Breast epithelium (tissue), 3 donors: Measurements from ENCODE around the gene ANG.

Experiments used
- POLR2A ChIP-seq: fragments of 450-650 bp; IDR thresholded peaks from one replicate; pipeline ENCODE4 v1.6.1; 2016; ENCODE audit warnings: antibody characterized with exemption, mild to moderate bottlenecking, moderate library complexity
- TF ChIP-seq, protein P1 (sequence below), 3 donors: fragments of 450-650 bp; IDR thresholded peaks; one replicate each; pipeline ENCODE4 v1.5.1; 2016 to 2017; ENCODE audit warnings: antibody characterized with exemption in 3 of 3, mild to moderate bottlenecking in 3 of 3, moderate library complexity in 3 of 3

GRCh38 chr14:20645481-20645880, 43.1 kb upstream of the ANG start:
- TF ChIP-seq POLR2A: no peak
- TF ChIP-seq, protein P1, sequence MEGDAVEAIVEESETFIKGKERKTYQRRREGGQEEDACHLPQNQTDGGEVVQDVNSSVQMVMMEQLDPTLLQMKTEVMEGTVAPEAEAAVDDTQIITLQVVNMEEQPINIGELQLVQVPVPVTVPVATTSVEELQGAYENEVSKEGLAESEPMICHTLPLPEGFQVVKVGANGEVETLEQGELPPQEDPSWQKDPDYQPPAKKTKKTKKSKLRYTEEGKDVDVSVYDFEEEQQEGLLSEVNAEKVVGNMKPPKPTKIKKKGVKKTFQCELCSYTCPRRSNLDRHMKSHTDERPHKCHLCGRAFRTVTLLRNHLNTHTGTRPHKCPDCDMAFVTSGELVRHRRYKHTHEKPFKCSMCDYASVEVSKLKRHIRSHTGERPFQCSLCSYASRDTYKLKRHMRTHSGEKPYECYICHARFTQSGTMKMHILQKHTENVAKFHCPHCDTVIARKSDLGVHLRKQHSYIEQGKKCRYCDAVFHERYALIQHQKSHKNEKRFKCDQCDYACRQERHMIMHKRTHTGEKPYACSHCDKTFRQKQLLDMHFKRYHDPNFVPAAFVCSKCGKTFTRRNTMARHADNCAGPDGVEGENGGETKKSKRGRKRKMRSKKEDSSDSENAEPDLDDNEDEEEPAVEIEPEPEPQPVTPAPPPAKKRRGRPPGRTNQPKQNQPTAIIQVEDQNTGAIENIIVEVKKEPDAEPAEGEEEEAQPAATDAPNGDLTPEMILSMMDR (IDR thresholded peaks at IDR 0.05): no peak
